Natural killer cell (primary cell): ENCODE data around the gene PUM1. TPM values are rescaled to one million over a fixed set of nuclear protein-coding genes. Genes with fewer than 3 reads are reported as not detected.

Experiments used
- ATAC-seq, 3 donors: fragments of 150-1000 bp in 2 of 3; fragments of 200-7000 bp in 1 of 3; cut with Tn5 transposase; 1 replicate in 1 of 3; 2 replicates in 2 of 3; pipeline ENCODE4 v1.10.0; 2021; ENCODE audit warnings: mild to moderate bottlenecking in 2 of 3, moderate library complexity in 2 of 3
- DNase-seq, 2 donors: peaks; one replicate each; pipeline versions ENCODE4 v3.0.0 to v3.0.0-alpha.2; 2013 to 2021; ENCODE audit warnings: mixed read lengths in 1 of 2
- H3K27ac ChIP-seq: one replicate; pipeline ENCODE4 v1.5.1; 2013; ENCODE audit warnings: mild to moderate bottlenecking, low read length
- H3K27me3 ChIP-seq: one replicate; pipeline ENCODE4 v1.6.1; 2013; ENCODE audit warnings: low read length; ENCODE audit not compliant: control insufficient read depth, insufficient read depth
- H3K36me3 ChIP-seq: one replicate; pipeline ENCODE4 v1.6.1; 2013; ENCODE audit warnings: low read length; ENCODE audit not compliant: control insufficient read depth, insufficient read depth
- H3K4me1 ChIP-seq: one replicate; pipeline ENCODE4 v1.6.1; 2013; ENCODE audit warnings: low read length; ENCODE audit not compliant: control insufficient read depth, insufficient read depth
- H3K4me3 ChIP-seq: one replicate; pipeline ENCODE4 v1.5.1; 2013; ENCODE audit warnings: low read length
- H3K9me3 ChIP-seq: one replicate; pipeline ENCODE4 v1.6.1; 2013; ENCODE audit warnings: low read length; ENCODE audit not compliant: control insufficient read depth, insufficient read depth
- H3K27ac Mint-ChIP-seq, 2 donors: one replicate each; pipeline ENCODE4 v1.8.0; 2022; ENCODE audit warnings: mild to moderate bottlenecking in 2 of 2, mixed read lengths in 2 of 2, moderate library complexity in 1 of 2
- H3K27me3 Mint-ChIP-seq, 2 donors: one replicate each; pipeline ENCODE4 v1.8.0; 2022; ENCODE audit warnings: low read depth in 2 of 2, mixed read lengths in 2 of 2
- H3K36me3 Mint-ChIP-seq: one replicate; pipeline ENCODE4 v1.8.0; 2022; ENCODE audit warnings: mixed read lengths
- H3K4me1 Mint-ChIP-seq, 2 donors: one replicate each; pipeline ENCODE4 v1.8.0; 2022; ENCODE audit warnings: mixed read lengths in 2 of 2
- H3K4me3 Mint-ChIP-seq: one replicate; pipeline ENCODE4 v1.8.0; 2022; ENCODE audit warnings: mild to moderate bottlenecking, moderate library complexity, mixed read lengths
- H3K9me3 Mint-ChIP-seq, 2 donors: one replicate each; pipeline ENCODE4 v1.8.0; 2022; ENCODE audit warnings: mixed read lengths in 2 of 2
- CTCF ChIP-seq: fragments of 200-600 bp; IDR thresholded peaks from one replicate; pipeline ENCODE4 v1.8.0; 2022; ENCODE audit warnings: antibody characterized with exemption
- whole genome bisulfite sequencing: methylation state at CpG from one replicate; pipeline ENCODE4 v1.1.7; 2013; ENCODE audit warnings: missing lambda C conversion rate; ENCODE audit not compliant: insufficient coverage; 5-methylcytosine and 5-hydroxymethylcytosine counted together
- intact Hi-C: fragments of 100-400 bp; cut with micrococcal nuclease; formaldehyde crosslinking; loops from one replicate; pipeline ENCODE4 v1.14.2; 2022
- total RNA-seq, 4 donors: library from RNA; stranded (reverse); fragments of 120-200 nt in 1 of 4; gene quantifications; one replicate each; pipeline versions ENCODE4 v1.2.3 to v1.2.4, GENCODE V29; 2013 to 2022

Gene PUM1
- total RNA-seq, 3 donors from 2014 or later (not counting 1 experiment from before 2014, with no cell fraction given), result 193 to 209 (median 202) TPM

GRCh38 chr1:30908316-30908695 lies 157.2 kb downstream of the PUM1 start:
- no peak overlapping the region for H3K4me3 ChIP-seq
- WGBS, result under 1% methylated on average over 69 of the region's 69 CpGs
- TF ChIP-seq CTCF, result no peak
- Mint-ChIP-seq H3K9me3 (no peaks in the 10 kb centered on the region), H3K36me3 (no peaks in the 10 kb centered on the region), H3K27me3 (peaks cover 41 to 49% of the 10 kb centered on the region in 2 donors), H3K27ac (no peak overlapping the region), H3K4me3 (no peak overlapping the region), H3K4me1 (peaks cover 11 to 17% of the 10 kb centered on the region in 2 donors)
- H3K36me3 ChIP-seq, result no peaks in the 10 kb centered on the region
- DNase-seq, result no peak
- ATAC-seq, result no peak
- no peaks in the 10 kb centered on the region for H3K9me3 ChIP-seq
- intact Hi-C loops, result no loop called here
- H3K27me3 ChIP-seq, result peaks cover 17% of the 10 kb centered on the region
- H3K4me1 ChIP-seq, result peaks cover 32% of the 10 kb centered on the region
- H3K27ac ChIP-seq, result no peak overlapping the region

GRCh38 chr1:30907481-30908315 lies 157.8 kb downstream of the PUM1 start:
- Histone ChIP-seq H3K4me3 (no peak overlapping the region), H3K9me3 (no peaks in the 10 kb centered on the region), H3K27me3 (peaks cover 17% of the 10 kb centered on the region), H3K4me1 (peaks cover 26% of the 10 kb centered on the region), H3K36me3 (no peaks in the 10 kb centered on the region), H3K27ac (no peak overlapping the region)
- TF ChIP-seq CTCF, result no peak
- DNase-seq, result no peak
- intact Hi-C loops, result no loop called here
- 9% methylated on average over 44 of the region's 47 CpGs for WGBS
- H3K36me3 Mint-ChIP-seq, result no peaks in the 10 kb centered on the region
- peaks cover 47 to 53% of the 10 kb centered on the region in 2 donors for H3K27me3 Mint-ChIP-seq
- H3K4me1 Mint-ChIP-seq, result peaks cover 11 to 17% of the 10 kb centered on the region in 2 donors
- no peaks in the 10 kb centered on the region for H3K9me3 Mint-ChIP-seq
- peak overlapping the region in 1 of 2 donors; percentile 49 for H3K27ac Mint-ChIP-seq
- ATAC-seq, result no peak
- H3K4me3 Mint-ChIP-seq, result peak overlapping the region; percentile 80

GRCh38 chr1:30906631-30907441 lies 158.7 kb downstream of the PUM1 start:
- Mint-ChIP-seq H3K36me3 (no peaks in the 10 kb centered on the region), H3K4me1 (peaks cover 11 to 17% of the 10 kb centered on the region in 2 donors), H3K9me3 (no peaks in the 10 kb centered on the region), H3K27me3 (peaks cover 49 to 53% of the 10 kb centered on the region in 2 donors), H3K4me3 (peak overlapping the region; percentile 80), H3K27ac (peak overlapping the region in 1 of 2 donors; percentile 49)
- H3K4me3 ChIP-seq, result no peak overlapping the region
- TF ChIP-seq CTCF, result no peak
- H3K4me1 ChIP-seq, result peaks cover 18% of the 10 kb centered on the region
- H3K27ac ChIP-seq, result no peak overlapping the region
- intact Hi-C loops, result no loop called here
- ATAC-seq, result no peak
- DNase-seq, result no peak
- 93% methylated on average over 9 of the region's 9 CpGs for WGBS
- peaks cover 17% of the 10 kb centered on the region for H3K27me3 ChIP-seq
- no peaks in the 10 kb centered on the region for H3K9me3 ChIP-seq
- H3K36me3 ChIP-seq, result no peaks in the 10 kb centered on the region
